Measurements from ENCODE around the gene ABHD12B.
"Not testable (repeated sequence)": the region's sequence is repeated elsewhere in the genome, so short reads cannot be mapped to it uniquely, and the experiment has no call there.

Gene ABHD12B

GRCh38 chr14:50897005-50897404 lies 25.2 kb downstream of the ABHD12B start:
- not testable (repeated sequence) for DNase-seq

- DNase-seq: no peak
Observed at GRCh38 chr14:50897658-50898175, 25.9 kb downstream of the ABHD12B start.

GRCh38 chr14:50901361-50901760 lies 29.5 kb downstream of the ABHD12B start:
- DNase-seq: no peak

GRCh38 chr14:50904719-50905118 lies 32.9 kb downstream of the ABHD12B start:
- no peak for DNase-seq

- no peak for DNase-seq
Observed at GRCh38 chr14:50906326-50907065, 34.6 kb downstream of the ABHD12B start.

- no peak for DNase-seq
Observed at GRCh38 chr14:50910495-50911420, 38.9 kb downstream of the ABHD12B start.

- no peak for DNase-seq
Observed at GRCh38 chr14:50917449-50917848, 45.6 kb downstream of the ABHD12B start.

GRCh38 chr14:50919524-50919923 lies 47.7 kb downstream of the ABHD12B start:
- DNase-seq: not testable (repeated sequence)

GRCh38 chr14:50920482-50921230 lies 48.8 kb downstream of the ABHD12B start:
- no peak for DNase-seq

GRCh38 chr14:50922803-50923202 lies 51.0 kb downstream of the ABHD12B start:
- DNase-seq: no peak

GRCh38 chr14:50924236-50924635 lies 52.4 kb downstream of the ABHD12B start:
- DNase-seq: no peak

- DNase-seq: no peak
Observed at GRCh38 chr14:50924843-50925242, 53.0 kb downstream of the ABHD12B start.

- no peak for DNase-seq
Observed at GRCh38 chr14:50926851-50927386, 55.1 kb downstream of the ABHD12B start.

GRCh38 chr14:50928002-50928635 lies 56.3 kb downstream of the ABHD12B start:
- no peak for DNase-seq

- no peak for DNase-seq
Observed at GRCh38 chr14:50929506-50929905, 57.7 kb downstream of the ABHD12B start.

- no peak for DNase-seq
Observed at GRCh38 chr14:50931559-50931958, 59.7 kb downstream of the ABHD12B start.

- no peak for DNase-seq
Observed at GRCh38 chr14:50932156-50932555, 60.3 kb downstream of the ABHD12B start.

- no peak for DNase-seq
Observed at GRCh38 chr14:50932592-50933495, 61.0 kb downstream of the ABHD12B start.

GRCh38 chr14:50935126-50936015 lies 63.5 kb downstream of the ABHD12B start:
- no peak for DNase-seq

- DNase-seq: no peak
Observed at GRCh38 chr14:50936016-50936340, 64.1 kb downstream of the ABHD12B start.
